HG02970 (cell line): Measurements from ENCODE around the gene PACS2.

Experiments used
- ATAC-seq: cut with Tn5 transposase; IDR thresholded peaks from one replicate; pipeline ENCODE4 v1.9.1; 2021; ENCODE audit warnings: mild to moderate bottlenecking, moderate library complexity, moderate number of reproducible peaks; ENCODE audit not compliant: unreplicated experiment, low FRiP score

PACS2 gene

GRCh38 chr14:105397350-105397931 is 82.9 kb downstream of the PACS2 start:
- no peak for ATAC-seq

GRCh38 chr14:105398044-105398725 is 83.6 kb downstream of the PACS2 start, which contains the start of gene TEX22:
TSS of gene TEX22 (plus strand) at chr14:105398538. CDS start at chr14:105399341, 803 bp downstream.
- peak; percentile 68 for ATAC-seq

GRCh38 chr14:105398726-105399465 is 84.3 kb downstream of the PACS2 start:
- peak; percentile 19 for ATAC-seq

- ATAC-seq: no peak
Measured at GRCh38 chr14:105399466-105399775, 84.9 kb downstream of the PACS2 start.

- no peak for ATAC-seq
Measured at GRCh38 chr14:105400016-105400415, 85.5 kb downstream of the PACS2 start.

GRCh38 chr14:105401699-105402098 is 87.2 kb downstream of the PACS2 start:
- ATAC-seq: no peak

- ATAC-seq: no peak
Measured at GRCh38 chr14:105408592-105408991, 94.0 kb downstream of the PACS2 start.

GRCh38 chr14:105409364-105409763 is 94.8 kb downstream of the PACS2 start:
- no peak for ATAC-seq

GRCh38 chr14:105410642-105411016 is 96.1 kb downstream of the PACS2 start:
- ATAC-seq: no peak

- ATAC-seq: no peak
Measured at GRCh38 chr14:105411017-105411941, 96.7 kb downstream of the PACS2 start.

GRCh38 chr14:105411985-105412770 is 97.6 kb downstream of the PACS2 start:
- ATAC-seq: no peak

- ATAC-seq: no peak
Measured at GRCh38 chr14:105412771-105413543, 98.4 kb downstream of the PACS2 start.

GRCh38 chr14:105413544-105413886 is 99.0 kb downstream of the PACS2 start:
- ATAC-seq: no peak

GRCh38 chr14:105414456-105415371 is 100.2 kb downstream of the PACS2 start:
- no peak for ATAC-seq

- no peak for ATAC-seq
Measured at GRCh38 chr14:105415481-105416428, 101.2 kb downstream of the PACS2 start.

- ATAC-seq: no peak
Measured at GRCh38 chr14:105416671-105417070, 102.1 kb downstream of the PACS2 start.

- no peak for ATAC-seq
Measured at GRCh38 chr14:105417690-105418121, 103.2 kb downstream of the PACS2 start.
